Thyroid gland (tissue), 4 donors: Measurements from ENCODE around the gene CARHSP1. TPM values are rescaled to one million over a fixed set of nuclear protein-coding genes. Genes with fewer than 3 reads are reported as not detected.

Source experiments
- DNase-seq, 2 donors: peaks; one replicate each; pipeline ENCODE4 v3.0.0-alpha.2; 2019
- H3K27ac ChIP-seq, 3 donors: fragments of 200-600 bp; sonication (generic); 1 replicate in 2 of 3; 2 replicates in 1 of 3; pipeline ENCODE4 v1.5.1; 2016 to 2019; ENCODE audit warnings: mild to moderate bottlenecking in 1 of 3, moderate library complexity in 1 of 3
- H3K27me3 ChIP-seq: fragments of 200-600 bp; sonication (generic); one replicate; pipeline ENCODE4 v1.5.1; 2019
- H3K36me3 ChIP-seq, 2 donors: fragments of 200-600 bp; sonication (generic); one replicate each; pipeline ENCODE4 v1.5.1; 2016 to 2019
- H3K4me1 ChIP-seq, 2 donors: fragments of 200-600 bp; sonication (generic); one replicate each; pipeline ENCODE4 v1.5.1; 2017 to 2019
- H3K4me3 ChIP-seq, 3 donors: fragments of 200-600 bp; sonication (generic); replicated peaks in 1 of 3; 1 replicate in 2 of 3; 2 replicates in 1 of 3; pipeline ENCODE4 v1.5.1; 2016; ENCODE audit warnings: mild to moderate bottlenecking in 1 of 3
- H3K9me3 ChIP-seq: fragments of 200-600 bp; sonication (generic); one replicate; pipeline ENCODE4 v1.5.1; 2017
- CTCF ChIP-seq, 6 experiments: fragments of 200-600 bp in 3 of 6; fragments of 450-650 bp in 3 of 6; sonication (generic) in 3 of 6; IDR thresholded peaks; one replicate each; pipeline ENCODE4 v1.5.1; 2016 to 2019; ENCODE audit warnings: antibody characterized with exemption in 6 of 6, mild to moderate bottlenecking in 2 of 6, inconsistent platforms in 1 of 6, moderate library complexity in 1 of 6
- POLR2A ChIP-seq, 2 donors: fragments of 450-650 bp; IDR thresholded peaks; one replicate each; pipeline ENCODE4 v1.6.1; 2017; ENCODE audit warnings: antibody characterized with exemption in 2 of 2, mild to moderate bottlenecking in 2 of 2, moderate library complexity in 1 of 2
- WGBS, 2 donors: methylation state at CpG; one replicate each; pipeline ENCODE4 v1.1.5; 2017; 5-methylcytosine and 5-hydroxymethylcytosine counted together
- intact Hi-C: fragments of 100-400 bp; cut with DNase I; formaldehyde crosslinking; loops from one replicate; pipeline ENCODE4 v1.15.1; 2023
- total RNA-seq, 4 donors: library from RNA; depleted of rRNA; stranded (reverse); fragments of >200 nt; gene quantifications; one replicate each; pipeline ENCODE4 v1.2.3, GENCODE V29; 2016

Gene CARHSP1
- total RNA-seq, 4 donors from 2014 or later = 43.4 to 67.5 (median 61.1) TPM

- WGBS, 2 donors = 90% methylated on average over 4 of the region's 4 CpGs
- intact Hi-C loops = no loop called here
- H3K36me3 ChIP-seq = peaks cover 35 to 38% of the 10 kb centered on the region in 2 donors
- H3K4me3 ChIP-seq = no peak overlapping the region
- DNase-seq = no peak
- no peak overlapping the region for H3K27ac ChIP-seq
- TF ChIP-seq POLR2A (IDR thresholded peaks at IDR 0.05) (no peak), CTCF (IDR thresholded peaks at IDR 0.05) (no peak)
- H3K9me3 ChIP-seq = no peaks in the 10 kb centered on the region
- no peaks in the 10 kb centered on the region for H3K27me3 ChIP-seq
- H3K4me1 ChIP-seq = peaks cover 5 to 10% of the 10 kb centered on the region in 2 donors
Observed at GRCh38 chr16:8912793-8913192, 44.0 kb upstream of the CARHSP1 start.

- Histone ChIP-seq H3K9me3 (no peaks in the 10 kb centered on the region), H3K36me3 (peaks cover 45 to 55% of the 10 kb centered on the region in 2 donors), H3K4me1 (peaks cover 2 to 9% of the 10 kb centered on the region in 2 donors), H3K27ac (no peak overlapping the region), H3K27me3 (no peaks in the 10 kb centered on the region), H3K4me3 (no peak overlapping the region)
- intact Hi-C loops = no loop called here
- 83 to 93% methylated on average over 1 of the region's 1 CpG for WGBS, 2 donors
- TF ChIP-seq POLR2A (IDR thresholded peaks at IDR 0.05) (no peak), CTCF (IDR thresholded peaks at IDR 0.05) (no peak)
- DNase-seq = no peak
Observed at GRCh38 chr16:8910811-8911210, 42.0 kb upstream of the CARHSP1 start.

DNA sequence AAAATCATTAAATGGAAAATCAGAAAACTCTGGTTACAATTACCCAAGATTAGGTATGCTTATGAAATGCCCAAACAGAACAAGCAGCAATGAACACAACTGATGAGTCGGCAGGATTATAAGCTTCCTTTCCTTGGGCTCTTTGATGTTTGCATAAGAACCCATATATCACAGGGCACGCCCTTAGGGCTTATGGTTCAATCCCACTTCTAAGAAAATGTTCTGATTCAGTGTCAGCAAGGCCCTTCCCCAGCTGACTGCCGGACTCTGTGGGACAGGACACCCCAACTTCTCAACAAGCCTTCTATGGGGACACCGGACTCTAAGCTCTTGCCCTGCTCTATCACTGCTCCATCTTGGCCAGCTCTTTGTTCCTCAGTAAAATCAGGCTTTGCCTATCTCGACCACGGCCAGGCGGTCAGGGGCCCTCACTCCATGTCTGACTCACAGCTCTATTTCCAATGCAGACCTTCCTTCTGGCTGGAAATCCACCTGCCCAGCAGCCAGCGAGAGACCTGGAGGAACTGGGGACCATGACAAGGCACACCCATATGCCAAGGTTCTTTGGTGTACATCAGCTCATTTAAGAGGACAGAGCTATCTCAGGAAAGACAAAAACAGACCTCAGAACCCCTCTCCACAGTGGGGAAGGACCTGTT is 40.1 kb upstream of the CARHSP1 start:
- no peaks in the 10 kb centered on the region for H3K9me3 ChIP-seq

GRCh38 chr16:8907096-8907495 is 38.3 kb upstream of the CARHSP1 start:
- Histone ChIP-seq H3K4me3 (no peak overlapping the region), H3K36me3 (peaks cover 59 to 77% of the 10 kb centered on the region in 2 donors), H3K4me1 (no peaks in the 10 kb centered on the region), H3K27me3 (no peaks in the 10 kb centered on the region), H3K27ac (no peak overlapping the region), H3K9me3 (no peaks in the 10 kb centered on the region)
- DNase-seq = no peak
- no peak for TF ChIP-seq CTCF (IDR thresholded peaks at IDR 0.05)
- TF ChIP-seq POLR2A (IDR thresholded peaks at IDR 0.05) = no peak
- intact Hi-C loops = no loop called here
- WGBS, 2 donors = 88 to 91% methylated on average over 4 of the region's 4 CpGs

More for the DNA sequence above, 40.1 kb upstream of the CARHSP1 start:
- H3K4me1 ChIP-seq = no peaks in the 10 kb centered on the region
- TF ChIP-seq CTCF (IDR thresholded peaks at IDR 0.05) (no peak), POLR2A (IDR thresholded peaks at IDR 0.05) (no peak)
- no peak overlapping the region for H3K4me3 ChIP-seq
- no peak overlapping the region for H3K27ac ChIP-seq
- no peaks in the 10 kb centered on the region for H3K27me3 ChIP-seq
- intact Hi-C loops = no loop called here
- H3K36me3 ChIP-seq = peaks cover 50 to 63% of the 10 kb centered on the region in 2 donors
- DNase-seq = no peak
- WGBS, 2 donors = 88 to 91% methylated on average over 8 of the region's 8 CpGs

- Histone ChIP-seq H3K4me3 (no peak overlapping the region), H3K36me3 (peaks cover 65 to 77% of the 10 kb centered on the region in 2 donors), H3K27ac (no peak overlapping the region), H3K4me1 (no peaks in the 10 kb centered on the region), H3K9me3 (no peaks in the 10 kb centered on the region), H3K27me3 (no peaks in the 10 kb centered on the region)
- DNase-seq = no peak
- WGBS, 2 donors = 88 to 94% methylated on average over 14 of the region's 14 CpGs
- TF ChIP-seq CTCF (IDR thresholded peaks at IDR 0.05) (no peak), POLR2A (IDR thresholded peaks at IDR 0.05) (no peak)
- intact Hi-C loops = no loop called here
Observed at GRCh38 chr16:8905795-8906591, 37.2 kb upstream of the CARHSP1 start.
